Ishikawa (cell line): Measurements from ENCODE around the gene CR1.

Source experiments
- CEBPB ChIP-seq: IDR thresholded peaks from 2 replicates; pipeline ENCODE4 v1.6.1; 2012
- EP300 ChIP-seq: IDR thresholded peaks from 2 replicates; pipeline ENCODE4 v1.6.1; 2012; ENCODE audit warnings: borderline replicate concordance
- RAD21 ChIP-seq: IDR thresholded peaks from 2 replicates; pipeline ENCODE4 v1.6.1; 2012; ENCODE audit warnings: low read depth
- ZBTB7A ChIP-seq: IDR thresholded peaks from 2 replicates; pipeline ENCODE4 v1.6.1; 2012; ENCODE audit warnings: low read depth
- TF ChIP-seq, protein P1 (sequence below): IDR thresholded peaks from 2 replicates; pipeline ENCODE4 v1.6.1; 2012

DNA sequence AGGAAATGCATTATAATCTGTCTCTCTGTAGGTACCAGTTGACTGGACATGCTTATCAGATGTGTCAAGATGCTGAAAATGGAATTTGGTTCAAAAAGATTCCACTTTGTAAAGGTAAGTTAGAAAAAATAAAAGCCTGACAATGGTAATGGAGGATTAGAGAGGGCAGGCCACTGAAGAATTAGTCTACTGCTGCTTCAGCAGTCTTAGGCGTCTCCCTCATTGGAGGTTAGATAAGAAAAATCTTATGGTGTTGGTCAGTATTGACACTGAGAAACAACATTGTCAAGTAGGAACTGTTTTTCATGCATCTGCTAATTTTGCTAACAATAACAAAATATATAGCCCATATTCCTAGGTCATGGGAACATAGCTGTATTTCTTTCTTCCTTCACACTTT lies 21.7 kb upstream of the CR1 start:
- TF ChIP-seq EP300 (no peak), CEBPB (no peak), ZBTB7A (no peak), RAD21 (no peak)
- TF ChIP-seq, protein P1, sequence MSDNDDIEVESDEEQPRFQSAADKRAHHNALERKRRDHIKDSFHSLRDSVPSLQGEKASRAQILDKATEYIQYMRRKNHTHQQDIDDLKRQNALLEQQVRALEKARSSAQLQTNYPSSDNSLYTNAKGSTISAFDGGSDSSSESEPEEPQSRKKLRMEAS = no peak
